ENCODE measurements around the gene ATRNL1. TPM values are rescaled to one million over a fixed set of nuclear protein-coding genes. Genes with fewer than 3 reads are reported as not detected.

The ATRNL1 gene
- total and polyA plus RNA-seq, 2 of the 8 experiments (the other 6 are each of a cell fraction or from before 2014, with no cell fraction given), result 5.1 to 17.6 TPM

- Histone ChIP-seq H3K56ac (replicated peaks; ENCODE audit: insufficient read length, low read depth, low read length) (no peak overlapping the region), H2AK5ac (ENCODE audit: low read depth, low read length) (no peak overlapping the region), H4K5ac (ENCODE audit: insufficient read length, low read depth, low read length) (no peak overlapping the region), H2AFZ (ENCODE audit: low read length) (no peak overlapping the region), H4K8ac (ENCODE audit: extremely low read depth, insufficient read depth, low read length) (no peak overlapping the region), H4K20me1 (replicated peaks in 1 of 2; ENCODE audit: control insufficient read depth in 1 of 2, insufficient read depth in 2 of 2, low read length in 2 of 2) (no peaks in the 10 kb centered on the region), H3K9me3 (ENCODE audit: insufficient read depth in 2 of 2, low read depth in 1 of 2, low read length in 1 of 2) (peaks cover 4 to 8% of the 10 kb centered on the region in 2 experiments; a peak in 3 of 4 replicates), H3K4ac (replicated peaks; ENCODE audit: insufficient read length, low read depth, low read length) (no peak overlapping the region), H3K18ac (ENCODE audit: extremely low read depth, low read length) (no peak overlapping the region), H2BK5ac (ENCODE audit: low read depth, low read length) (no peak overlapping the region), H2BK12ac (ENCODE audit: low read depth, low read length) (no peak overlapping the region), H3K23me2 (ENCODE audit: low read depth, low read length) (no peaks in the 10 kb centered on the region), H3K79me1 (ENCODE audit: low read depth, low read length) (no peaks in the 10 kb centered on the region), H3K4me2 (ENCODE audit: insufficient read depth in 1 of 2, low read depth in 2 of 2, low read length in 2 of 2) (no peak overlapping the region), H3K23ac (ENCODE audit: insufficient read length) (no peak overlapping the region), H3K36me3 (ENCODE audit: control insufficient read depth in 2 of 4, insufficient read depth in 4 of 4, low read length in 3 of 4) (no peaks in the 10 kb centered on the region), H3K14ac (ENCODE audit: insufficient read length) (no peak overlapping the region), H3K4me1 (replicated peaks in 1 of 4; ENCODE audit: control insufficient read depth in 3 of 4, insufficient read depth in 4 of 4, low read length in 3 of 4) (peaks cover 0 to 11% (median 5%) of the 10 kb centered on the region in 4 experiments; a peak in 6 of 7 replicates), H3K27ac (ENCODE audit: low read depth, low read length) (no peak overlapping the region), H3K9ac (replicated peaks in 1 of 4; ENCODE audit: extremely low read depth in 1 of 4, low read depth in 3 of 4, low read length in 3 of 4) (no peak overlapping the region), H3K4me3 (ENCODE audit: extremely low read depth in 1 of 4, insufficient read depth in 2 of 4, low read depth in 3 of 4, low read length in 4 of 4) (no peak overlapping the region), H2BK20ac (ENCODE audit: low read length) (no peak overlapping the region), H4K91ac (replicated peaks; ENCODE audit: insufficient read length, low read length) (no peak overlapping the region), H2BK15ac (ENCODE audit: low read length) (no peak overlapping the region), H3K27me3 (replicated peaks in 1 of 4; ENCODE audit: control insufficient read depth in 3 of 4, extremely low read depth in 1 of 4, insufficient read depth in 3 of 4, low read length in 3 of 4) (no peaks in the 10 kb centered on the region), H3K79me2 (ENCODE audit: control insufficient read depth in 1 of 2, insufficient read depth in 2 of 2, low read length in 2 of 2) (no peaks in the 10 kb centered on the region), H2BK120ac (replicated peaks; ENCODE audit: low read depth, low read length) (no peak overlapping the region)
- DNase-seq (ENCODE audit: low read depth in 1 of 2, low spot score in 2 of 2) (no peak), FAIRE-seq (no peak)
- TF ChIP-seq KDM1A (IDR thresholded peaks at IDR 0.05; ENCODE audit: borderline replicate concordance, low read length), result peak; percentile 78
- no peak for TF ChIP-seq TAF1 (IDR thresholded peaks at IDR 0.05; ENCODE audit: low read depth, low read length)
- ChIA-PET POLR2A (ENCODE audit: partially characterized antibody) (no interaction called here), CTCF (ENCODE audit: partially characterized antibody) (interaction anchor here (0.6 to 2.4 kb wide), 6 partner anchors 29 to 285 kb away, joined by 3 to 6 read pairs (median 4); no protein-coding TSS in a partner anchor)
- 87% methylated on average over 3 of the region's 3 CpGs; no CpG with 5 or more reads in 1 of the 2 experiments for WGBS, 2 experiments (ENCODE audit: extremely low coverage in 1 of 2, insufficient coverage in 1 of 2, insufficient read length in 1 of 2, insufficient replicate concordance in 2 of 2, low coverage in 1 of 2, low lambda C conversion rate in 2 of 2, missing lambda C conversion rate in 1 of 2)
These were observed 884.7 kb downstream of the ATRNL1 start for GRCh38 chr10:115977855-115978254.

Data from H1 (cell line).